Chondrocyte (in vitro differentiated cells): ENCODE data around the gene CNTNAP1. TPM values are rescaled to one million over a fixed set of nuclear protein-coding genes. Genes with fewer than 3 reads are reported as not detected.
"Not testable (repeated sequence)": the region's sequence is repeated elsewhere in the genome, so short reads cannot be mapped to it uniquely, and the experiment has no call there.

ENCODE experiments used
- DNase-seq: peaks from one replicate; pipeline ENCODE4 v3.0.0; 2021; ENCODE audit warnings: mixed read lengths, low spot score
- H3K27ac Mint-ChIP-seq: one replicate; pipeline ENCODE4 v1.8.0; 2021; ENCODE audit warnings: mild to moderate bottlenecking, moderate library complexity, mixed read lengths; ENCODE audit not compliant: unreplicated experiment
- H3K27me3 Mint-ChIP-seq: 2 replicates; pipeline ENCODE4 v1.8.0; 2021; ENCODE audit warnings: low read depth, mixed read lengths
- H3K36me3 Mint-ChIP-seq: 2 replicates; pipeline ENCODE4 v1.8.0; 2021; ENCODE audit warnings: low read depth, mixed read lengths
- H3K4me1 Mint-ChIP-seq: 2 replicates; pipeline ENCODE4 v1.8.0; 2021; ENCODE audit warnings: low read depth, mild to moderate bottlenecking, mixed read lengths
- H3K4me3 Mint-ChIP-seq: one replicate; pipeline ENCODE4 v1.8.0; 2021; ENCODE audit warnings: mild to moderate bottlenecking, moderate library complexity, mixed read lengths; ENCODE audit not compliant: unreplicated experiment
- H3K9me3 Mint-ChIP-seq: 2 replicates; pipeline ENCODE4 v1.8.0; 2021; ENCODE audit warnings: low read depth, mixed read lengths
- CTCF ChIP-seq: fragments of 200-600 bp; sonication (generic); IDR thresholded peaks from 2 replicates; pipeline ENCODE4 v1.5.0; 2021; ENCODE audit warnings: antibody characterized with exemption, mild to moderate bottlenecking, moderate library complexity
- total RNA-seq: library from RNA; stranded (reverse); gene quantifications from 3 replicates; pipeline ENCODE4 v1.2.1, GENCODE V29; 2021

The CNTNAP1 gene
- total RNA-seq, 1 donor from 2014 or later = 43.6 TPM

- DNase-seq = no peak
- H3K4me3 Mint-ChIP-seq = no peak overlapping the region
- H3K36me3 Mint-ChIP-seq = peaks cover 15% of the 10 kb centered on the region
- H3K4me1 Mint-ChIP-seq = no peaks in the 10 kb centered on the region
- no peaks in the 10 kb centered on the region for H3K27me3 Mint-ChIP-seq
- H3K9me3 Mint-ChIP-seq = no peaks in the 10 kb centered on the region
- TF ChIP-seq CTCF = no peak
- H3K27ac Mint-ChIP-seq = no peak overlapping the region
Measured at GRCh38 chr17:42723636-42724035, 41.3 kb downstream of the CNTNAP1 start.

- peaks cover 17% of the 10 kb centered on the region for H3K36me3 Mint-ChIP-seq
Measured at GRCh38 chr17:42725143-42725542, 42.8 kb downstream of the CNTNAP1 start.

GRCh38 chr17:42740699-42741098, 58.4 kb downstream of the CNTNAP1 start:
- Mint-ChIP-seq H3K27me3 (no peaks in the 10 kb centered on the region), H3K9me3 (no peaks in the 10 kb centered on the region), H3K4me1 (peaks cover 12% of the 10 kb centered on the region), H3K36me3 (no peaks in the 10 kb centered on the region), H3K27ac (no peak overlapping the region), H3K4me3 (no peak overlapping the region)
- DNase-seq = no peak
- no peak for TF ChIP-seq CTCF

More at GRCh38 chr17:42725143-42725542, 42.8 kb downstream of the CNTNAP1 start:
- no peak for DNase-seq
- no peak overlapping the region for H3K4me3 Mint-ChIP-seq
- H3K27ac Mint-ChIP-seq = no peak overlapping the region
- no peaks in the 10 kb centered on the region for H3K27me3 Mint-ChIP-seq
- H3K9me3 Mint-ChIP-seq = no peaks in the 10 kb centered on the region
- no peaks in the 10 kb centered on the region for H3K4me1 Mint-ChIP-seq
- no peak for TF ChIP-seq CTCF

GRCh38 chr17:42742916-42743315, 60.6 kb downstream of the CNTNAP1 start:
- not testable (repeated sequence) for H3K4me3 Mint-ChIP-seq, H3K36me3 Mint-ChIP-seq, H3K27ac Mint-ChIP-seq, DNase-seq, H3K27me3 Mint-ChIP-seq, H3K9me3 Mint-ChIP-seq
- H3K4me1 Mint-ChIP-seq = peaks cover 12% of the 10 kb centered on the region

- Mint-ChIP-seq H3K9me3 (no peaks in the 10 kb centered on the region), H3K4me1 (peaks cover 12% of the 10 kb centered on the region), H3K27ac (peak overlapping the region; percentile 94), H3K27me3 (no peaks in the 10 kb centered on the region), H3K36me3 (no peaks in the 10 kb centered on the region), H3K4me3 (peak overlapping the region; percentile 92)
- TF ChIP-seq CTCF = peak; percentile 57
- DNase-seq = no peak
Measured at GRCh38 chr17:42743595-42744282, 61.4 kb downstream of the CNTNAP1 start.

GRCh38 chr17:42744283-42744805, 62.0 kb downstream of the CNTNAP1 start:
- no peaks in the 10 kb centered on the region for H3K36me3 Mint-ChIP-seq
- peak; percentile 38 for TF ChIP-seq CTCF
- H3K4me1 Mint-ChIP-seq = peaks cover 12% of the 10 kb centered on the region
- H3K27ac Mint-ChIP-seq = peak overlapping the region; percentile 94
- H3K9me3 Mint-ChIP-seq = no peaks in the 10 kb centered on the region
- no peaks in the 10 kb centered on the region for H3K27me3 Mint-ChIP-seq
- no peak for DNase-seq
- peak overlapping the region; percentile 92 for H3K4me3 Mint-ChIP-seq
